ENCODE data around the gene SLC22A31. TPM values are rescaled to one million over a fixed set of nuclear protein-coding genes. Genes with fewer than 3 reads are reported as not detected.

SLC22A31 gene
- total RNA-seq, 1 donor from 2014 or later = 0.71 TPM

GRCh38 chr16:89147085-89147817 lies 53.1 kb downstream of the SLC22A31 start:
- no peak for DNase-seq (ENCODE audit: low spot score)
- Mint-ChIP-seq H3K27me3 (ENCODE audit: low read depth) (no peaks in the 10 kb centered on the region), H3K27ac (no peak overlapping the region), H3K9me3 (peaks cover 12% of the 10 kb centered on the region), H3K4me1 (ENCODE audit: low read depth) (no peaks in the 10 kb centered on the region), H3K4me3 (ENCODE audit: low read depth) (no peak overlapping the region), H3K36me3 (ENCODE audit: low read depth) (peaks cover 57% of the 10 kb centered on the region)
- intact Hi-C loops (cut with micrococcal nuclease) = no loop called here

- no peak for DNase-seq (ENCODE audit: low spot score)
- intact Hi-C loops (cut with micrococcal nuclease) = no loop called here
- Mint-ChIP-seq H3K4me1 (ENCODE audit: low read depth) (no peaks in the 10 kb centered on the region), H3K36me3 (ENCODE audit: low read depth) (peaks cover 56% of the 10 kb centered on the region), H3K9me3 (peaks cover 12% of the 10 kb centered on the region), H3K4me3 (ENCODE audit: low read depth) (no peak overlapping the region), H3K27ac (no peak overlapping the region), H3K27me3 (ENCODE audit: low read depth) (no peaks in the 10 kb centered on the region)
Measured at GRCh38 chr16:89146211-89147005, 53.9 kb downstream of the SLC22A31 start.

Other genes starting within 250 kb of the SLC22A31 start
- gene CBFA2T3, start 223.3 kb downstream of the SLC22A31 start, total RNA-seq = 0.23 and 0.30 TPM in 2 replicates
- 36.3 and 39.8 TPM in 2 replicates for gene ACSF3, start 106.7 kb downstream of the SLC22A31 start, total RNA-seq
- gene CDH15, start 28.8 kb downstream of the SLC22A31 start, total RNA-seq = not detected in 2 replicates
- gene ZNF778, start 17.2 kb upstream of the SLC22A31 start, total RNA-seq = 5.6 and 7.7 TPM in 2 replicates

All from activated T-helper 2 cell treated with anti-CD3 and anti-CD28 coated beads, Interferon-gamma antibody, Interleukin-2, Interleukin-4, amounts not matched to agents 10 μg/mL and 5 μg/mL and 100 μg/mL, durations not matched to agents 14 hours and 24 hours and 36 hours (primary cell).